Smooth muscle cell (in vitro differentiated cells): ENCODE results near the gene WFIKKN2. TPM values are rescaled to one million over a fixed set of nuclear protein-coding genes. Genes with fewer than 3 reads are reported as not detected.

Source experiments
- DNase-seq: peaks from one replicate; lab custom pipeline; 2025; ENCODE audit not compliant: unreplicated experiment; lab: John Stamatoyannopoulos, UW
- H2AFZ ChIP-seq: fragments of 200-600 bp; sonication (generic); 2 replicates; pipeline ENCODE4 v1.6.0; 2016; ENCODE audit warnings: antibody characterized with exemption, low read depth, mild to moderate bottlenecking
- H3F3A ChIP-seq: fragments of 200-600 bp; sonication (generic); 2 replicates; pipeline ENCODE4 v1.6.0; 2017; ENCODE audit warnings: antibody characterized with exemption, low read depth
- H3K27ac ChIP-seq: fragments of 200-600 bp; sonication (generic); 2 replicates; pipeline ENCODE4 v1.5.1; 2016; ENCODE audit warnings: low read depth, mild to moderate bottlenecking
- H3K27me3 ChIP-seq: fragments of 200-600 bp; sonication (generic); 2 replicates; pipeline ENCODE4 v1.6.1; 2016; ENCODE audit warnings: low read depth, mild to moderate bottlenecking
- H3K36me3 ChIP-seq: fragments of 200-600 bp; sonication (generic); 2 replicates; pipeline ENCODE4 v1.5.1; 2016; ENCODE audit warnings: low read depth
- H3K4me1 ChIP-seq: fragments of 200-600 bp; sonication (generic); 2 replicates; pipeline ENCODE4 v1.5.1; 2016; ENCODE audit warnings: low read depth
- H3K4me2 ChIP-seq: fragments of 200-600 bp; sonication (generic); 2 replicates; pipeline ENCODE4 v1.6.0; 2016; ENCODE audit warnings: mild to moderate bottlenecking
- H3K4me3 ChIP-seq: fragments of 200-600 bp; sonication (generic); 2 replicates; pipeline ENCODE4 v1.5.1; 2016; ENCODE audit warnings: mild to moderate bottlenecking
- H3K79me2 ChIP-seq: fragments of 200-600 bp; sonication (generic); 2 replicates; pipeline ENCODE4 v1.6.0; 2016; ENCODE audit warnings: low read depth, mild to moderate bottlenecking
- H3K9ac ChIP-seq: fragments of 200-600 bp; sonication (generic); 2 replicates; pipeline ENCODE4 v1.6.0; 2016; ENCODE audit warnings: low read depth
- H3K9me3 ChIP-seq: fragments of 200-600 bp; sonication (generic); replicated peaks from 2 replicates; pipeline ENCODE4 v1.5.1; 2016; ENCODE audit warnings: low read depth
- H4K20me1 ChIP-seq: fragments of 200-600 bp; sonication (generic); 2 replicates; pipeline ENCODE4 v1.6.0; 2016; ENCODE audit warnings: low read depth
- CTCF ChIP-seq: fragments of 200-600 bp; sonication (generic); IDR thresholded peaks from 2 replicates; pipeline ENCODE4 v1.5.1; 2017; ENCODE audit warnings: borderline replicate concordance, mild to moderate bottlenecking, antibody characterized with exemption; ENCODE audit not compliant: insufficient read depth, poor library complexity, severe bottlenecking
- WGBS: methylation state at CpG from one replicate; pipeline ENCODE4 v1.1.7; 2016; ENCODE audit warnings: low lambda C conversion rate; 5-methylcytosine and 5-hydroxymethylcytosine counted together
- polyA plus RNA-seq: library from polyadenylated mRNA; unstranded; fragments of >200 nt; fragmentation: Nextera tagmentation; extraction: Ambion mirVana; gene quantifications from 2 replicates; pipeline ENCODE4 v1.2.1, GENCODE V29; 2016
- total RNA-seq: library from RNA; depleted of rRNA; stranded (reverse); fragments of >200 nt; gene quantifications from 2 replicates; pipeline ENCODE4 v1.2.3, GENCODE V29; 2014

WFIKKN2 gene
- total and polyA plus RNA-seq, 2 experiments from 2014 or later, result not detected

- no peaks in the 10 kb centered on the region for H3K27me3 ChIP-seq
- H2AFZ ChIP-seq, result no peak overlapping the region
- no peak overlapping the region for H3K4me3 ChIP-seq
- H4K20me1 ChIP-seq, result no peaks in the 10 kb centered on the region
- H3K36me3 ChIP-seq, result no peaks in the 10 kb centered on the region
- H3F3A ChIP-seq, result no peaks in the 10 kb centered on the region
- no peak for TF ChIP-seq CTCF
- H3K27ac ChIP-seq, result no peak overlapping the region
- H3K9ac ChIP-seq, result no peak overlapping the region
- no peaks in the 10 kb centered on the region for H3K9me3 ChIP-seq
- H3K79me2 ChIP-seq, result no peaks in the 10 kb centered on the region
- H3K4me1 ChIP-seq, result peaks cover 4% of the 10 kb centered on the region
- no peak for DNase-seq
- 84% methylated on average over 14 of the region's 14 CpGs for WGBS
- no peak overlapping the region for H3K4me2 ChIP-seq
Measured at GRCh38 chr17:50844117-50844700, 8.8 kb downstream of the WFIKKN2 start.

GRCh38 chr17:50845240-50846147 lies 10.1 kb downstream of the WFIKKN2 start:
- no peak for TF ChIP-seq CTCF
- no peaks in the 10 kb centered on the region for H3F3A ChIP-seq
- no peaks in the 10 kb centered on the region for H3K79me2 ChIP-seq
- peaks cover 4% of the 10 kb centered on the region for H3K4me1 ChIP-seq
- H3K27me3 ChIP-seq, result no peaks in the 10 kb centered on the region
- DNase-seq, result no peak
- 83% methylated on average over 12 of the region's 12 CpGs for WGBS
- H3K9me3 ChIP-seq, result no peaks in the 10 kb centered on the region
- H2AFZ ChIP-seq, result peak overlapping the region; percentile 84
- H4K20me1 ChIP-seq, result no peaks in the 10 kb centered on the region
- H3K27ac ChIP-seq, result peak overlapping the region; percentile 78
- H3K4me2 ChIP-seq, result peak overlapping the region; percentile 17
- peak overlapping the region; percentile 53 for H3K9ac ChIP-seq
- H3K4me3 ChIP-seq, result no peak overlapping the region
- H3K36me3 ChIP-seq, result no peaks in the 10 kb centered on the region

GRCh38 chr17:50847566-50847965 lies 12.2 kb downstream of the WFIKKN2 start:
- no peaks in the 10 kb centered on the region for H3K27me3 ChIP-seq
- no peaks in the 10 kb centered on the region for H3K36me3 ChIP-seq
- no peaks in the 10 kb centered on the region for H3F3A ChIP-seq
- DNase-seq, result no peak
- WGBS, result 100% methylated on average over 4 of the region's 4 CpGs
- TF ChIP-seq CTCF, result no peak
- H4K20me1 ChIP-seq, result no peaks in the 10 kb centered on the region
- H3K4me3 ChIP-seq, result no peak overlapping the region
- no peak overlapping the region for H3K9ac ChIP-seq
- H3K4me2 ChIP-seq, result no peak overlapping the region
- H3K4me1 ChIP-seq, result peaks cover 4% of the 10 kb centered on the region
- H3K9me3 ChIP-seq, result no peaks in the 10 kb centered on the region
- no peak overlapping the region for H3K27ac ChIP-seq
- H3K79me2 ChIP-seq, result no peaks in the 10 kb centered on the region
- H2AFZ ChIP-seq, result no peak overlapping the region
